ENCODE data around the gene ABCA7.

The ABCA7 gene

GRCh38 chr19:1045247-1045603 is 5.3 kb downstream of the ABCA7 start:
- H3K4me1 Mint-ChIP-seq = peaks cover 13% of the 10 kb centered on the region
- no peak for TF ChIP-seq CTCF (IDR thresholded peaks at IDR 0.05)
- peak; percentile 75 for DNase-seq
- H3K27me3 Mint-ChIP-seq (ENCODE audit: low read depth, poor library complexity) = peaks cover 3% of the 10 kb centered on the region
- H3K27ac Mint-ChIP-seq = peak overlapping the region; percentile 36
- no peaks in the 10 kb centered on the region for H3K9me3 Mint-ChIP-seq
- H3K4me3 Mint-ChIP-seq = no peak overlapping the region
- H3K36me3 Mint-ChIP-seq (ENCODE audit: low read depth) = no peaks in the 10 kb centered on the region

- DNase-seq = no peak
- TF ChIP-seq CTCF (IDR thresholded peaks at IDR 0.05) = no peak
- no peak overlapping the region for H3K27ac Mint-ChIP-seq
- H3K9me3 Mint-ChIP-seq = no peaks in the 10 kb centered on the region
- H3K36me3 Mint-ChIP-seq (ENCODE audit: low read depth) = no peaks in the 10 kb centered on the region
- no peak overlapping the region for H3K4me3 Mint-ChIP-seq
- H3K4me1 Mint-ChIP-seq = peaks cover 5% of the 10 kb centered on the region
- peaks cover 3% of the 10 kb centered on the region for H3K27me3 Mint-ChIP-seq (ENCODE audit: low read depth, poor library complexity)
Measured at GRCh38 chr19:1046117-1046626, 6.3 kb downstream of the ABCA7 start.

- TF ChIP-seq CTCF (IDR thresholded peaks at IDR 0.05) = no peak
- no peaks in the 10 kb centered on the region for H3K9me3 Mint-ChIP-seq
- H3K36me3 Mint-ChIP-seq (ENCODE audit: low read depth) = no peaks in the 10 kb centered on the region
- H3K27ac Mint-ChIP-seq = no peak overlapping the region
- peaks cover 3% of the 10 kb centered on the region for H3K27me3 Mint-ChIP-seq (ENCODE audit: low read depth, poor library complexity)
- peaks cover 10% of the 10 kb centered on the region for H3K4me1 Mint-ChIP-seq
- no peak overlapping the region for H3K4me3 Mint-ChIP-seq
- no peak for DNase-seq
Measured at GRCh38 chr19:1046836-1047695, 7.2 kb downstream of the ABCA7 start.

GRCh38 chr19:1047696-1048147 is 7.8 kb downstream of the ABCA7 start:
- TF ChIP-seq CTCF (IDR thresholded peaks at IDR 0.05) = no peak
- Mint-ChIP-seq H3K36me3 (ENCODE audit: low read depth) (no peaks in the 10 kb centered on the region), H3K9me3 (no peaks in the 10 kb centered on the region), H3K27ac (no peak overlapping the region), H3K27me3 (ENCODE audit: low read depth, poor library complexity) (peaks cover 3% of the 10 kb centered on the region), H3K4me3 (no peak overlapping the region), H3K4me1 (peaks cover 13% of the 10 kb centered on the region)
- no peak for DNase-seq

- Mint-ChIP-seq H3K27ac (no peak overlapping the region), H3K4me3 (no peak overlapping the region), H3K4me1 (peaks cover 14% of the 10 kb centered on the region), H3K9me3 (no peaks in the 10 kb centered on the region), H3K36me3 (ENCODE audit: low read depth) (no peaks in the 10 kb centered on the region), H3K27me3 (ENCODE audit: low read depth, poor library complexity) (no peaks in the 10 kb centered on the region)
- DNase-seq = no peak
- no peak for TF ChIP-seq CTCF (IDR thresholded peaks at IDR 0.05)
Measured at GRCh38 chr19:1049106-1049505, 9.2 kb downstream of the ABCA7 start.

- TF ChIP-seq CTCF (IDR thresholded peaks at IDR 0.05) = no peak
- Mint-ChIP-seq H3K27ac (peak overlapping the region; percentile 32), H3K9me3 (no peaks in the 10 kb centered on the region), H3K36me3 (ENCODE audit: low read depth) (no peaks in the 10 kb centered on the region), H3K4me1 (peaks cover 14% of the 10 kb centered on the region), H3K27me3 (ENCODE audit: low read depth, poor library complexity) (no peaks in the 10 kb centered on the region), H3K4me3 (no peak overlapping the region)
- no peak for DNase-seq
Measured at GRCh38 chr19:1049800-1050199, 9.9 kb downstream of the ABCA7 start.
